Loucy (cell line): ENCODE data around the gene TMIE.

ENCODE experiments used
- H2AFZ ChIP-seq: fragments of 200-600 bp; sonication (generic); 2 replicates; pipeline ENCODE4 v1.6.0; 2016; ENCODE audit warnings: antibody characterized with exemption, mild to moderate bottlenecking, low read length, moderate library complexity
- H3F3A ChIP-seq: fragments of 200-600 bp; 2 replicates; pipeline ENCODE4 v1.6.0; 2016; ENCODE audit warnings: antibody characterized with exemption, low read depth, mild to moderate bottlenecking
- H3K27me3 ChIP-seq: fragments of 200-600 bp; sonication (generic); 2 replicates; pipeline ENCODE4 v1.6.1; 2014; ENCODE audit warnings: low read length, mild to moderate bottlenecking; ENCODE audit not compliant: insufficient read depth, poor library complexity, severe bottlenecking
- H3K36me3 ChIP-seq: fragments of 200-600 bp; sonication (generic); 2 replicates; pipeline ENCODE4 v1.6.1; 2016; ENCODE audit warnings: low read length; ENCODE audit not compliant: insufficient read depth
- H3K4me1 ChIP-seq: fragments of 200-600 bp; sonication (generic); 2 replicates; pipeline ENCODE4 v1.5.1; 2014; ENCODE audit warnings: low read length, mild to moderate bottlenecking; ENCODE audit not compliant: insufficient read depth, poor library complexity, severe bottlenecking
- H3K4me2 ChIP-seq: fragments of 200-600 bp; sonication (generic); 2 replicates; pipeline ENCODE4 v1.6.0; 2014; ENCODE audit warnings: antibody characterized with exemption, low read length, low read depth, mild to moderate bottlenecking; ENCODE audit not compliant: poor library complexity, severe bottlenecking
- H3K4me3 ChIP-seq: fragments of 200-600 bp; sonication (generic); 2 replicates; pipeline ENCODE4 v1.5.1; 2014; ENCODE audit warnings: low read length, mild to moderate bottlenecking, mixed read lengths; ENCODE audit not compliant: poor library complexity, severe bottlenecking
- H3K79me2 ChIP-seq: fragments of 200-600 bp; sonication (generic); 2 replicates; pipeline ENCODE4 v1.6.1; 2014; ENCODE audit warnings: low read length; ENCODE audit not compliant: insufficient read depth
- H3K9ac ChIP-seq: fragments of 200-600 bp; sonication (generic); 2 replicates; pipeline ENCODE4 v1.6.0; 2014; ENCODE audit warnings: mild to moderate bottlenecking, low read depth, low read length, moderate library complexity; ENCODE audit not compliant: poor library complexity, severe bottlenecking
- H3K9me2 ChIP-seq: fragments of 200-600 bp; sonication (generic); replicated peaks from 2 replicates; pipeline ENCODE4 v1.6.1; 2016; ENCODE audit warnings: low read depth, low read length, mixed read lengths
- H3K9me3 ChIP-seq: fragments of 200-600 bp; sonication (generic); 2 replicates; pipeline ENCODE4 v1.6.1; 2014; ENCODE audit warnings: mild to moderate bottlenecking, antibody characterized with exemption, low read length, low read depth; ENCODE audit not compliant: insufficient read depth
- H4K20me1 ChIP-seq: fragments of 200-600 bp; sonication (generic); 2 replicates; pipeline ENCODE4 v1.6.0; 2014; ENCODE audit warnings: antibody characterized with exemption, low read length, mild to moderate bottlenecking; ENCODE audit not compliant: insufficient read depth, poor library complexity, severe bottlenecking
- EZH2phosphoT487 ChIP-seq: fragments of 200-600 bp; IDR thresholded peaks from 2 replicates; pipeline ENCODE4 v1.6.1; 2018; ENCODE audit warnings: antibody characterized with exemption, mild to moderate bottlenecking, moderate library complexity, borderline replicate concordance
- TF ChIP-seq, protein P1 (sequence below): fragments of 200-600 bp; sonication (generic); conservative IDR thresholded peaks from 2 replicates; pipeline ENCODE4 v1.5.1; 2014; ENCODE audit warnings: mild to moderate bottlenecking, antibody characterized with exemption, low read length

TMIE gene

DNA sequence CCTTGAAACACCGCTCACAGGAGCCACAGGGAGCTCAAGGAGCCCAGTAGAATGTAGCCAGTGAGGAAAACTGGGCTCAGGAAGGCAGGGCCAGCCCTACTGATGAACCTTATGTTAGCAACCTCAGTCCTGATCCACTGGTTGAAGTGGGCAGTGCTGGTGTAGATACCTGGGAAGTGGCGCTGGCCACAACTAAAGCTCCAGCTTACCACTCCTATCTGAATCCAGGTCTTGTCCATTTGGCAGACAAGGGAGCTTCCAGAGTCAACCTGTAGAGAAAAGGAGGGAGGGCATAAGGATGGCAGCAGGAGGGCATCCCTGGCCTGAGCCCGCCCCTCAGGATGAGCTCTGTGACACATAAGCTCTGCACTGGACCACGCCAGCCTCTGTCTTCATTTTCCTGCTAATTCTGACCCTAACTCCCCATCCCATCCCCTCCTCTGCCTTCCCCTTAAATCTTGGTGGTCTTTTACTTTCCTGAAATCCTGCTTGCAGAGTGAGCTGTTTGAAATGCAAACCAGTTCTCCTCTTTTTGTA is 18.6 kb downstream of the TMIE start:
- Histone ChIP-seq H4K20me1 (no peaks in the 10 kb centered on the region), H3K9me3 (no peaks in the 10 kb centered on the region), H3K36me3 (no peaks in the 10 kb centered on the region), H3K4me1 (no peaks in the 10 kb centered on the region), H3K79me2 (no peaks in the 10 kb centered on the region), H3K4me3 (no peak overlapping the region), H3K9me2 (no peaks in the 10 kb centered on the region), H3K4me2 (no peak overlapping the region), H3K9ac (no peak overlapping the region), H3K27me3 (no peaks in the 10 kb centered on the region), H3F3A (no peaks in the 10 kb centered on the region), H2AFZ (no peak overlapping the region)
- no peak for TF ChIP-seq EZH2phosphoT487
- TF ChIP-seq, protein P1, sequence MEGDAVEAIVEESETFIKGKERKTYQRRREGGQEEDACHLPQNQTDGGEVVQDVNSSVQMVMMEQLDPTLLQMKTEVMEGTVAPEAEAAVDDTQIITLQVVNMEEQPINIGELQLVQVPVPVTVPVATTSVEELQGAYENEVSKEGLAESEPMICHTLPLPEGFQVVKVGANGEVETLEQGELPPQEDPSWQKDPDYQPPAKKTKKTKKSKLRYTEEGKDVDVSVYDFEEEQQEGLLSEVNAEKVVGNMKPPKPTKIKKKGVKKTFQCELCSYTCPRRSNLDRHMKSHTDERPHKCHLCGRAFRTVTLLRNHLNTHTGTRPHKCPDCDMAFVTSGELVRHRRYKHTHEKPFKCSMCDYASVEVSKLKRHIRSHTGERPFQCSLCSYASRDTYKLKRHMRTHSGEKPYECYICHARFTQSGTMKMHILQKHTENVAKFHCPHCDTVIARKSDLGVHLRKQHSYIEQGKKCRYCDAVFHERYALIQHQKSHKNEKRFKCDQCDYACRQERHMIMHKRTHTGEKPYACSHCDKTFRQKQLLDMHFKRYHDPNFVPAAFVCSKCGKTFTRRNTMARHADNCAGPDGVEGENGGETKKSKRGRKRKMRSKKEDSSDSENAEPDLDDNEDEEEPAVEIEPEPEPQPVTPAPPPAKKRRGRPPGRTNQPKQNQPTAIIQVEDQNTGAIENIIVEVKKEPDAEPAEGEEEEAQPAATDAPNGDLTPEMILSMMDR: no peak

DNA sequence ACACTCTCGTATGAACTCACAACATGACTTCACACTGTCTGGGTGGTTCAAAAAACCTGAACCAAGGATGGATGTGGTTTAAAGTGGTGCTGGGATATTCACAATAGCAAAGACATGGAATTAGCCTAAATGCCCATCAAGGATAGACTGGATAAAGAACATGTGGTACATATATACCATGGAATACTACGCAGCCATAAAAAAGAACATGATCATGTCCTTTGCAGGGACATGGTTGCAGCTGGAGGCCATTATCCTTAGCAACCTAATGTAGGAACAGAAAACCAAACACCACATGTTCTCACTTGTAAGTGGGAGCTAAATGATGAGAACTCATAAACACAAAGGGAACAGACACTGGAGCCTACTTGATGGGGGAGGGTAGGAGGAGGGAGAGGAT is 19.8 kb downstream of the TMIE start:
- Histone ChIP-seq H3K9ac (no peak overlapping the region), H3K9me3 (no peaks in the 10 kb centered on the region), H3F3A (no peaks in the 10 kb centered on the region), H3K9me2 (no peaks in the 10 kb centered on the region), H3K79me2 (no peaks in the 10 kb centered on the region), H3K27me3 (no peaks in the 10 kb centered on the region), H3K4me1 (no peaks in the 10 kb centered on the region), H3K36me3 (no peaks in the 10 kb centered on the region), H4K20me1 (no peaks in the 10 kb centered on the region), H2AFZ (no peak overlapping the region), H3K4me2 (no peak overlapping the region), H3K4me3 (no peak overlapping the region)
- TF ChIP-seq, protein P1: no peak
- no peak for TF ChIP-seq EZH2phosphoT487

DNA sequence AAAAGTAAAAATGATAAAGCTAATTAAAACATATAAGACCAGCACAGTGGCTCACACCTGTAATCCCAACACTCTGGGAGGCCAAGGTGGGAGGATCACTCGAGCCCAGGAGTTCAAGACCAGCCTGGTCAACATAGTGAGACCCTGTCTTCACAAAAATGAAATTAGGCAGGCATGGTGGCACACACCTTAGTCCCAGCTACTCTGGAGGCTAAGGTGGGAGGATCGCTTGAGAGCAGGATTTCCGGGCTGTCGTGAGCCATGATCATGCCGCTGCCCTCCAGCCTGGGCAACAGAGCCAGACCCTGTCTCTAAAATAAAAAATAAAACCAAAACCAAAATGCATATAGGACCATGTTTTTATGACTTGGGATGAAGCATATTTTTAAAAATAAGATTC is 21.3 kb downstream of the TMIE start:
- Histone ChIP-seq H3K9me2 (no peaks in the 10 kb centered on the region), H3K4me1 (no peaks in the 10 kb centered on the region), H3K36me3 (no peaks in the 10 kb centered on the region), H3F3A (no peaks in the 10 kb centered on the region), H4K20me1 (no peaks in the 10 kb centered on the region), H3K4me2 (no peak overlapping the region), H3K27me3 (no peaks in the 10 kb centered on the region), H3K79me2 (no peaks in the 10 kb centered on the region), H3K9me3 (no peaks in the 10 kb centered on the region), H3K9ac (no peak overlapping the region), H3K4me3 (no peak overlapping the region), H2AFZ (no peak overlapping the region)
- TF ChIP-seq EZH2phosphoT487: no peak
- TF ChIP-seq, protein P1: no peak
